ENCODE data around the gene PIF1.
A peak's percentile ranks its signal among the peaks of the same experiment; 100 is the strongest.
"Not testable (repeated sequence)": the region's sequence is repeated elsewhere in the genome, so short reads cannot be mapped to it uniquely, and the experiment has no call there.

The PIF1 gene

GRCh38 chr15:64847016-64847415, 21.6 kb upstream of the PIF1 start:
- no peak for DNase-seq

GRCh38 chr15:64845831-64846595, 20.6 kb upstream of the PIF1 start:
- DNase-seq: no peak

GRCh38 chr15:64845183-64845611, 19.8 kb upstream of the PIF1 start:
- DNase-seq: no peak

- DNase-seq: no peak
Measured at GRCh38 chr15:64844576-64845145, 19.2 kb upstream of the PIF1 start.

GRCh38 chr15:64843991-64844390, 18.5 kb upstream of the PIF1 start:
- DNase-seq: no peak

GRCh38 chr15:64842986-64843561, 17.6 kb upstream of the PIF1 start:
- no peak for DNase-seq

- peak; percentile 22 for DNase-seq
Measured at GRCh38 chr15:64842096-64842939, 16.9 kb upstream of the PIF1 start.

- DNase-seq: peak; percentile 83
Measured at GRCh38 chr15:64841344-64842095, 16.1 kb upstream of the PIF1 start, which contains the start of gene PLEKHO2. Gene PLEKHO2 (plus strand): TSS chr15:64841915. CDS start chr15:64842017, 102 bp downstream.

- no peak for DNase-seq
Measured at GRCh38 chr15:64841060-64841343, 15.6 kb upstream of the PIF1 start.

GRCh38 chr15:64837502-64837901, 12.1 kb upstream of the PIF1 start:
- DNase-seq: peak; percentile 26

- DNase-seq: no peak
Measured at GRCh38 chr15:64836023-64836536, 10.6 kb upstream of the PIF1 start.

GRCh38 chr15:64833690-64834089, 8.2 kb upstream of the PIF1 start:
- no peak for DNase-seq

- no peak for DNase-seq
Measured at GRCh38 chr15:64828985-64829384, 3.5 kb upstream of the PIF1 start.

GRCh38 chr15:64824929-64825430, 467 bp downstream of the PIF1 start:
- DNase-seq: no peak

GRCh38 chr15:64816452-64816851, 9.0 kb downstream of the PIF1 start:
- DNase-seq: no peak

GRCh38 chr15:64814965-64815364, 10.5 kb downstream of the PIF1 start:
- not testable (repeated sequence) for DNase-seq

- not testable (repeated sequence) for DNase-seq
Measured at GRCh38 chr15:64814283-64814682, 11.2 kb downstream of the PIF1 start.

GRCh38 chr15:64813075-64813474, 12.4 kb downstream of the PIF1 start:
- DNase-seq: no peak

GRCh38 chr15:64810497-64811326, 14.7 kb downstream of the PIF1 start:
- no peak for DNase-seq

GRCh38 chr15:64809649-64810496, 15.6 kb downstream of the PIF1 start:
- DNase-seq: peak; percentile 63

Data from stimulated activated CD4-positive, alpha-beta T cell treated with anti-CD3 and anti-CD28 coated beads, Interleukin-1b, Interleukin-23, amount 100 ng/mL, for 48 hours (primary cell).